BLaER1 (cell line): Measurements from ENCODE around the gene ZNF17.
"Not testable (repeated sequence)": the region's sequence is repeated elsewhere in the genome, so short reads cannot be mapped to it uniquely, and the experiment has no call there.

Experiments used
- H3K27ac ChIP-seq: shearing (Covaris generic); formaldehyde crosslinking; 2 replicates; pipeline ENCODE4 v1.8.1; 2022
- H3K27me3 ChIP-seq: shearing (Covaris generic); formaldehyde crosslinking; 2 replicates; pipeline ENCODE4 v1.8.1; 2022
- H3K36me3 ChIP-seq: shearing (Covaris generic); formaldehyde crosslinking; 2 replicates; pipeline ENCODE4 v1.8.1; 2022
- H3K4me1 ChIP-seq: shearing (Covaris generic); formaldehyde crosslinking; 2 replicates; pipeline ENCODE4 v1.8.1; 2022
- H3K4me2 ChIP-seq: shearing (Covaris generic); formaldehyde crosslinking; 2 replicates; pipeline ENCODE4 v1.8.1; 2022
- H3K4me3 ChIP-seq: shearing (Covaris generic); formaldehyde crosslinking; 2 replicates; pipeline ENCODE4 v1.8.1; 2022
- H3K9ac ChIP-seq: shearing (Covaris generic); formaldehyde crosslinking; 2 replicates; pipeline ENCODE4 v1.8.1; 2022
- H3K9me3 ChIP-seq: shearing (Covaris generic); formaldehyde crosslinking; 2 replicates; pipeline ENCODE4 v1.8.1; 2022
- H4K20me1 ChIP-seq: shearing (Covaris generic); formaldehyde crosslinking; 2 replicates; pipeline ENCODE4 v1.8.1; 2022
- Cebpa-rat ChIP-seq: shearing (Covaris generic); IDR thresholded peaks from 2 replicates; pipeline ENCODE4 v1.8.1; 2022

ZNF17 gene

GRCh38 chr19:57410877-57411671 lies at the start of gene ZNF17:
Gene ZNF17 (plus strand): TSS chr19:57411161. CDS start chr19:57413616, 2,455 bp downstream.
- no peak for TF ChIP-seq Cebpa-rat
- Histone ChIP-seq H3K4me1 (peaks cover 15% of the 10 kb centered on the region), H3K27me3 (no peaks in the 10 kb centered on the region), H3K27ac (peak within 1 kb of the TSS; percentile 66), H3K36me3 (peaks cover 28% of the 10 kb centered on the region), H3K9me3 (no peaks in the 10 kb centered on the region), H3K9ac (peak within 1 kb of the TSS; percentile 86), H3K4me3 (peak within 1 kb of the TSS; percentile 89), H4K20me1 (peaks cover 25% of the 10 kb centered on the region; the same call in 1 of the 2 replicates), H3K4me2 (peak within 1 kb of the TSS; percentile 96)

- peaks cover 14% of the 10 kb centered on the region; the same call in 1 of the 2 replicates for H4K20me1 ChIP-seq
- H3K27me3 ChIP-seq = no peaks in the 10 kb centered on the region
- peak overlapping the region; percentile 85; the same call in 1 of the 2 replicates for H3K4me3 ChIP-seq
- 0 out of 2 replicates have a peak overlapping the region, but pooled peaks have one; percentile 63 for H3K27ac ChIP-seq
- peaks cover 16% of the 10 kb centered on the region for H3K4me1 ChIP-seq
- H3K9ac ChIP-seq = no peak overlapping the region
- H3K4me2 ChIP-seq = peak overlapping the region; percentile 84
- peaks cover 29% of the 10 kb centered on the region for H3K36me3 ChIP-seq
- no peaks in the 10 kb centered on the region for H3K9me3 ChIP-seq
- no peak for TF ChIP-seq Cebpa-rat
Observed at GRCh38 chr19:57362419-57362818, 48.5 kb upstream of the ZNF17 start.

GRCh38 chr19:57362997-57363687 lies 47.8 kb upstream of the ZNF17 start, which contains the start of the genes TRAPPC2B and ZNF547:
Gene TRAPPC2B (plus strand): TSS chr19:57363551. CDS start chr19:57364834, 1,283 bp downstream.
Gene ZNF547 (plus strand): TSS chr19:57363551. CDS start chr19:57368556, 5,005 bp downstream.
- peak within 1 kb of the TSS; percentile 85 for H3K4me3 ChIP-seq
- peaks cover 16% of the 10 kb centered on the region for H3K4me1 ChIP-seq
- H3K27me3 ChIP-seq = no peaks in the 10 kb centered on the region
- peak within 1 kb of the TSS; percentile 76 for H3K27ac ChIP-seq
- peaks cover 19% of the 10 kb centered on the region; the same call in 1 of the 2 replicates for H4K20me1 ChIP-seq
- peak within 1 kb of the TSS; percentile 87 for H3K9ac ChIP-seq
- no peak for TF ChIP-seq Cebpa-rat
- peaks cover 27% of the 10 kb centered on the region for H3K36me3 ChIP-seq
- peak within 1 kb of the TSS; percentile 97 for H3K4me2 ChIP-seq
- no peaks in the 10 kb centered on the region for H3K9me3 ChIP-seq

- H3K4me1 ChIP-seq = peaks cover 16% of the 10 kb centered on the region
- H3K9ac ChIP-seq = peak overlapping the region; percentile 87
- H3K4me3 ChIP-seq = peak overlapping the region; percentile 85
- TF ChIP-seq Cebpa-rat = no peak
- H4K20me1 ChIP-seq = peaks cover 19% of the 10 kb centered on the region; the same call in 1 of the 2 replicates
- no peaks in the 10 kb centered on the region for H3K9me3 ChIP-seq
- peak overlapping the region; percentile 97 for H3K4me2 ChIP-seq
- peak overlapping the region; percentile 76 for H3K27ac ChIP-seq
- H3K27me3 ChIP-seq = no peaks in the 10 kb centered on the region
- peaks cover 27% of the 10 kb centered on the region for H3K36me3 ChIP-seq
Observed at GRCh38 chr19:57363688-57364181, 47.2 kb upstream of the ZNF17 start.

GRCh38 chr19:57366776-57367175 lies 44.2 kb upstream of the ZNF17 start:
- no peak overlapping the region for H3K4me3 ChIP-seq
- peaks cover 33% of the 10 kb centered on the region for H3K36me3 ChIP-seq
- peaks cover 19% of the 10 kb centered on the region; the same call in 1 of the 2 replicates for H4K20me1 ChIP-seq
- H3K27ac ChIP-seq = no peak overlapping the region
- no peak overlapping the region for H3K9ac ChIP-seq
- H3K9me3 ChIP-seq = no peaks in the 10 kb centered on the region
- no peak overlapping the region for H3K4me2 ChIP-seq
- no peaks in the 10 kb centered on the region for H3K27me3 ChIP-seq
- H3K4me1 ChIP-seq = peaks cover 16% of the 10 kb centered on the region
- TF ChIP-seq Cebpa-rat = no peak

- Histone ChIP-seq H3K27me3 (no peaks in the 10 kb centered on the region), H3K9ac (no peak overlapping the region), H3K36me3 (peaks cover 79% of the 10 kb centered on the region), H3K27ac (no peak overlapping the region), H3K4me1 (no peaks in the 10 kb centered on the region; the same call in 1 of the 2 replicates), H3K9me3 (peaks cover 65% of the 10 kb centered on the region), H4K20me1 (no peaks in the 10 kb centered on the region), H3K4me3 (no peak overlapping the region), H3K4me2 (no peak overlapping the region)
- no peak for TF ChIP-seq Cebpa-rat
Observed at GRCh38 chr19:57374179-57374578, 36.8 kb upstream of the ZNF17 start.

- H3K27me3 ChIP-seq, H3K4me2 ChIP-seq, H3K27ac ChIP-seq, H4K20me1 ChIP-seq, H3K4me3 ChIP-seq, H3K4me1 ChIP-seq, H3K9ac ChIP-seq: not testable (repeated sequence)
- Histone ChIP-seq H3K9me3 (peaks cover 65% of the 10 kb centered on the region), H3K36me3 (peaks cover 79% of the 10 kb centered on the region)
Observed at GRCh38 chr19:57374647-57375046, 36.3 kb upstream of the ZNF17 start.

GRCh38 chr19:57376151-57376550 lies 34.8 kb upstream of the ZNF17 start:
- Histone ChIP-seq H3K9me3 (peaks cover 65% of the 10 kb centered on the region), H3K9ac (no peak overlapping the region), H3K27me3 (no peaks in the 10 kb centered on the region), H3K36me3 (peaks cover 74% of the 10 kb centered on the region), H3K27ac (no peak overlapping the region), H3K4me3 (no peak overlapping the region), H3K4me1 (no peaks in the 10 kb centered on the region; the same call in 1 of the 2 replicates), H3K4me2 (no peak overlapping the region), H4K20me1 (no peaks in the 10 kb centered on the region)
- no peak for TF ChIP-seq Cebpa-rat

GRCh38 chr19:57377498-57378146 lies 33.3 kb upstream of the ZNF17 start:
- Histone ChIP-seq H3K9me3 (peaks cover 62% of the 10 kb centered on the region), H3K4me2 (no peak overlapping the region), H3K27ac (no peak overlapping the region)

More at GRCh38 chr19:57377498-57378146, 33.3 kb upstream of the ZNF17 start:
- Histone ChIP-seq H3K9ac (no peak overlapping the region), H3K4me1 (no peaks in the 10 kb centered on the region; the same call in 1 of the 2 replicates), H3K36me3 (peaks cover 59% of the 10 kb centered on the region), H3K27me3 (no peaks in the 10 kb centered on the region), H3K4me3 (peak overlapping the region; percentile 18; the same call in 1 of the 2 replicates), H4K20me1 (no peaks in the 10 kb centered on the region)
- TF ChIP-seq Cebpa-rat = no peak
